Measurements from ENCODE around the gene CACNA1B.

The CACNA1B gene

DNA sequence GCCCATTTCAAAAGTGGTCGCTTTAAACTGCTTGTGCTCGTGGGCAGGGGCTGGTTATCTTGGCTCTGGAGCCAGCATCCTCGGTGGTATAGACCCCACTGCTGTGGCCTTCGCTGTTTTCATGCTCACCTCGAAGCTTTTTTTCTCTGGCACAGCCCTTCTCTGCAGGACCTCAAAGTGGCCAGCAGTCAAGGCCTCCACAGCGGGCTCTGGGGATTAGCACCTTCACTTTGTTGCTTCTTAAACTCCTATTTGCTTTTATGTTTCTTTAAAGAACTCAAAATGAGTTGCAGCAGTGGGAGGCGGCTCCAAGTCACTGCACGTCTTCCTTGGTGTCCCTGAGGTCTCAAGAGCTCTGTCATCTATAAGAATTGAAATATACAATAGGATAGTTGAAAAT lies 165.1 kb downstream of the CACNA1B start:
- H3K9me3 ChIP-seq (replicated peaks; ENCODE audit: insufficient read depth, low read length), result no peaks in the 10 kb centered on the region
- H3K79me2 ChIP-seq (ENCODE audit: low read length), result no peaks in the 10 kb centered on the region
- TF ChIP-seq EZH2phosphoT487 (IDR thresholded peaks at IDR 0.05; ENCODE audit: low read length), result no peak
- H3K9ac ChIP-seq (ENCODE audit: low read length), result no peak overlapping the region
- no peak overlapping the region for H3K4me2 ChIP-seq (ENCODE audit: low read depth, low read length)
- no peaks in the 10 kb centered on the region for H3F3A ChIP-seq (ENCODE audit: insufficient read depth, low read length)
- H3K27ac ChIP-seq (ENCODE audit: low read length), result no peak overlapping the region
- H3K4me3 ChIP-seq (ENCODE audit: low read length), result no peak overlapping the region
- no peak for DNase-seq
- no peak overlapping the region for H2AFZ ChIP-seq (ENCODE audit: low read length)
- no peaks in the 10 kb centered on the region for H3K9me2 ChIP-seq (replicated peaks; ENCODE audit: insufficient read depth, low read length)
- H4K20me1 ChIP-seq (ENCODE audit: insufficient read depth, low read length), result no peaks in the 10 kb centered on the region
- H3K27me3 ChIP-seq (replicated peaks; ENCODE audit: insufficient read depth, low read length), result peaks cover 98% of the 10 kb centered on the region
- H3K36me3 ChIP-seq (replicated peaks; ENCODE audit: insufficient read depth, low read length), result no peaks in the 10 kb centered on the region
- no peaks in the 10 kb centered on the region for H3K4me1 ChIP-seq (ENCODE audit: low read length)

- Histone ChIP-seq H2AFZ (ENCODE audit: low read length) (no peak overlapping the region), H3K9me3 (replicated peaks; ENCODE audit: insufficient read depth, low read length) (no peaks in the 10 kb centered on the region), H3K4me1 (ENCODE audit: low read length) (no peaks in the 10 kb centered on the region), H3K9ac (ENCODE audit: low read length) (no peak overlapping the region), H3K4me2 (ENCODE audit: low read depth, low read length) (no peak overlapping the region), H3K36me3 (replicated peaks; ENCODE audit: insufficient read depth, low read length) (no peaks in the 10 kb centered on the region), H3K27me3 (replicated peaks; ENCODE audit: insufficient read depth, low read length) (peaks cover 98% of the 10 kb centered on the region), H3K9me2 (replicated peaks; ENCODE audit: insufficient read depth, low read length) (no peaks in the 10 kb centered on the region), H3F3A (ENCODE audit: insufficient read depth, low read length) (no peaks in the 10 kb centered on the region), H3K27ac (ENCODE audit: low read length) (no peak overlapping the region), H3K79me2 (ENCODE audit: low read length) (no peaks in the 10 kb centered on the region), H3K4me3 (ENCODE audit: low read length) (no peak overlapping the region), H4K20me1 (ENCODE audit: insufficient read depth, low read length) (no peaks in the 10 kb centered on the region)
- TF ChIP-seq EZH2phosphoT487 (IDR thresholded peaks at IDR 0.05; ENCODE audit: low read length) (no peak), EZH2 (optimal IDR thresholded peaks at IDR 0.05; ENCODE audit: low read depth, low read length) (no peak)
- TF ChIP-seq, protein P1, sequence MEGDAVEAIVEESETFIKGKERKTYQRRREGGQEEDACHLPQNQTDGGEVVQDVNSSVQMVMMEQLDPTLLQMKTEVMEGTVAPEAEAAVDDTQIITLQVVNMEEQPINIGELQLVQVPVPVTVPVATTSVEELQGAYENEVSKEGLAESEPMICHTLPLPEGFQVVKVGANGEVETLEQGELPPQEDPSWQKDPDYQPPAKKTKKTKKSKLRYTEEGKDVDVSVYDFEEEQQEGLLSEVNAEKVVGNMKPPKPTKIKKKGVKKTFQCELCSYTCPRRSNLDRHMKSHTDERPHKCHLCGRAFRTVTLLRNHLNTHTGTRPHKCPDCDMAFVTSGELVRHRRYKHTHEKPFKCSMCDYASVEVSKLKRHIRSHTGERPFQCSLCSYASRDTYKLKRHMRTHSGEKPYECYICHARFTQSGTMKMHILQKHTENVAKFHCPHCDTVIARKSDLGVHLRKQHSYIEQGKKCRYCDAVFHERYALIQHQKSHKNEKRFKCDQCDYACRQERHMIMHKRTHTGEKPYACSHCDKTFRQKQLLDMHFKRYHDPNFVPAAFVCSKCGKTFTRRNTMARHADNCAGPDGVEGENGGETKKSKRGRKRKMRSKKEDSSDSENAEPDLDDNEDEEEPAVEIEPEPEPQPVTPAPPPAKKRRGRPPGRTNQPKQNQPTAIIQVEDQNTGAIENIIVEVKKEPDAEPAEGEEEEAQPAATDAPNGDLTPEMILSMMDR (IDR thresholded peaks at IDR 0.05; ENCODE audit: low read length), result no peak
- DNase-seq, result no peak
Observed at GRCh38 chr9:138043061-138043410, 165.5 kb downstream of the CACNA1B start.

GRCh38 chr9:138043411-138044345 lies 166.1 kb downstream of the CACNA1B start:
- H3F3A ChIP-seq (ENCODE audit: insufficient read depth, low read length), result no peaks in the 10 kb centered on the region
- no peak for DNase-seq
- H3K9ac ChIP-seq (ENCODE audit: low read length), result no peak overlapping the region
- no peaks in the 10 kb centered on the region for H3K9me3 ChIP-seq (replicated peaks; ENCODE audit: insufficient read depth, low read length)
- no peaks in the 10 kb centered on the region for H3K79me2 ChIP-seq (ENCODE audit: low read length)
- H2AFZ ChIP-seq (ENCODE audit: low read length), result no peak overlapping the region
- no peak for TF ChIP-seq EZH2phosphoT487 (IDR thresholded peaks at IDR 0.05; ENCODE audit: low read length)
- no peak for TF ChIP-seq EZH2 (optimal IDR thresholded peaks at IDR 0.05; ENCODE audit: low read depth, low read length)
- TF ChIP-seq, protein P1 (IDR thresholded peaks at IDR 0.05; ENCODE audit: low read length), result no peak
- no peaks in the 10 kb centered on the region for H3K9me2 ChIP-seq (replicated peaks; ENCODE audit: insufficient read depth, low read length)
- no peaks in the 10 kb centered on the region for H4K20me1 ChIP-seq (ENCODE audit: insufficient read depth, low read length)
- no peak overlapping the region for H3K27ac ChIP-seq (ENCODE audit: low read length)
- no peak overlapping the region for H3K4me3 ChIP-seq (ENCODE audit: low read length)
- no peaks in the 10 kb centered on the region for H3K36me3 ChIP-seq (replicated peaks; ENCODE audit: insufficient read depth, low read length)
- H3K4me1 ChIP-seq (ENCODE audit: low read length), result no peaks in the 10 kb centered on the region
- no peak overlapping the region for H3K4me2 ChIP-seq (ENCODE audit: low read depth, low read length)
- peaks cover 98% of the 10 kb centered on the region for H3K27me3 ChIP-seq (replicated peaks; ENCODE audit: insufficient read depth, low read length)
